GM23248 (cell line): ENCODE data around the gene NACA2.

Experiments
- EZH2 ChIP-seq: fragments of 200-600 bp; sonication (generic); IDR thresholded peaks from 2 replicates; pipeline ENCODE4 v1.6.1; 2018; ENCODE audit warnings: antibody characterized with exemption, mild to moderate bottlenecking; ENCODE audit not compliant: insufficient read depth, poor library complexity, severe bottlenecking
- EZH2phosphoT487 ChIP-seq: fragments of 200-600 bp; sonication (generic); IDR thresholded peaks from 2 replicates; pipeline ENCODE4 v1.6.1; 2018; ENCODE audit warnings: antibody characterized with exemption, moderate library complexity, mild to moderate bottlenecking, low read depth; ENCODE audit not compliant: insufficient read depth

GRCh38 chr17:61597607-61598006 is 6.6 kb upstream of the NACA2 start:
- TF ChIP-seq EZH2 (no peak), EZH2phosphoT487 (no peak)
